GM21619 (cell line): Measurements from ENCODE around the gene IFNAR1.

Experiments
- ATAC-seq: cut with Tn5 transposase; IDR thresholded peaks from one replicate; pipeline ENCODE4 v1.9.1; 2021; ENCODE audit not compliant: unreplicated experiment

Gene IFNAR1

DNA sequence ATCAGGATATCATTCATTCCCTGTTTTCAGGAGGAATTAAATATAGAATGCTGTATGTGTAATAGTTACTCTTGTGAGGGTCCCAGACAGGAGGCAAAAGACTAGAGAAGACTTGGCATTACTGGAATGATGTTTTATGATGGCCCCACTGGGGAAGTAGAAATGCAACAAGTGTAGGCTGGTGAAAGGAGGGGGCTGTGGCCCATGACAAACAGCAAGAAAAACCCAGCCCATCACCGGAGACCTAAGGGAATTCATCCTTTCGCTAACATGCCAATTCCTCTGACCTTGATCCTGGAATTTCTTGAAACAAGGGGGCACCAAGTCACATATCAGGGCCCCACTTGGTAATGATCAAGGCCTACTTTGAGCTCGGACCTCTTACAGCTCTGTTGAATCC, 72.9 kb downstream of the IFNAR1 start:
- no peak for ATAC-seq

DNA sequence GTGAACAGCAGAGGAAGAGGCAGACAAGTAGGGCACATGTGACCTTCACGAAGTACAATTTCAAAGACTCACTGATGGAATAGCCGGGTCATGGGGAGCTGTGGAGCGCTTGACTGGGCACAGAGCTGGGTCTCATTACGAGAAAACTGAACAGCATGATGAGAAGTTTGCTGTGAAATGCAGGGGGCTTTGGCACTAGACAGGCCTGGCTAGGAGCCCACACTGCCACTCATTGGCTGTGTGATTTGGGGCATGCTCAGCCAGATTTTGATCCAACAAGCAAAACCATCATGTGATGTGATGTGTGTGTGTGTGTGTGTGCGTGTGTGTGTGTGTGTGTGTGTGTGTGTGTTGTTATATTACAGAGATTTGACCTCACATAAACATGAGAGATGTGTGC, 73.6 kb downstream of the IFNAR1 start:
- ATAC-seq: no peak

DNA sequence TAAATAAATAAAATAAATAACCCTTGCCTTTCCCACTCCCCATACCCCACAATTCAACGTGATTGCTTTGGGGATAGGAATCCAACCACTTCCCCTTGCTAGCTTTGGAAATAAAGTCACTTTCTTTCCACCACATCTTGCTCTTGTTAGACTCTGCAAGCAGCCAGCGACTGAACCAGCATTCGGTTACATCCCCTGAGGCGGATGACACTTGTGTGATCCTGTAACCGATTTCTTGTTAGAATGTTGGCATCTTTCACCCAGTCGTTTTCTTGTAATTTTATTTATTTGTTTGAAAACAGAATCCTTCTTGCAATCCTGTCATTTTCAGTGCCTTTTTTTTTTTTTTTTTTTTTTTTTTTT, 76.8 kb downstream of the IFNAR1 start:
- ATAC-seq: no peak

DNA sequence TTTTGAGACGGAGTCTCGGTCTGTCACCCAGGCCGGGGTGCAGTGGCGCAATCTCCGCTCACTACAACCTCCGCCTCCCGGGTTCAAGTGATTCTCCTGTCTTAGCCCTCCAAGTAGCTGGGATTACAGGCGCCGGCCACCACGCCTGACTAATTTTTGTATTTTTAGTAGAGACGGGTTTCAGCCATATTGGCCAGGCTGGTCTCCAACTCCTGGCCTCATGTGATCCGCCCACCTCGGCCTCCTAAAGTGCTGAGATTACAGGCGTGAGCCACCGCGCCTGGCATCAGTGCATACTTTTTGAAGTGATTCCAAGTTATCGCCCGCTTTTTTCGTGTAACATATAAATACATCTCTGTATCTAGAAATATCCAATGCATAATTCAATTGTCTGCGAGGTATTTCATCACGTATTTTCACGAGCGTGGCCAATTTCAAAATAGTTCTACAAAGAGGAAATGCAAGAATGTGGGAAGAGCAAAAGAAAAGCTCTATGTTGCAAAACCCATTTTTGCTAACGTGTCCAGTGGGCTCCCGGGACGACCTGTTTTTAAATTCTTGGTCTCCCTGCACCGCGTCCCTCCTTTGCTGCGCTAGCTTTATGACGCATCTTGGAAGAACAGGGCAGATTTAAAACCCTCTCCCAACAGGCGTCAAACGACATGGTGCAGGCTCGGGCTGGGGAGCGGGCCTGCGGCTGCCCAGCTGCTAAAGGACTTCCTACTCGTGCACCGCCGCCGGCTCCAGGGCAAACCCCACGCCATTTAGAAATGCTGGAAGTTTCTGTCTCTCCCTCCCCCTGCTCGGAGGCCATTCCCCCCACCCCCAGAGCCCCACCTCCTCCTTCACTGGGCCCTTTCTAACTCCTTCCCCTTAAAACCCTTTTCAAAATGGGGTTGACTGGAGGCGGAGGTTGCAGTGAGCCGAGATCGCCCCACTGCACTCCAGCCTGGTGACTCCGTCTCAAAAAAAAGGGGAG, 77.5 kb downstream of the IFNAR1 start:
- no peak for ATAC-seq

DNA sequence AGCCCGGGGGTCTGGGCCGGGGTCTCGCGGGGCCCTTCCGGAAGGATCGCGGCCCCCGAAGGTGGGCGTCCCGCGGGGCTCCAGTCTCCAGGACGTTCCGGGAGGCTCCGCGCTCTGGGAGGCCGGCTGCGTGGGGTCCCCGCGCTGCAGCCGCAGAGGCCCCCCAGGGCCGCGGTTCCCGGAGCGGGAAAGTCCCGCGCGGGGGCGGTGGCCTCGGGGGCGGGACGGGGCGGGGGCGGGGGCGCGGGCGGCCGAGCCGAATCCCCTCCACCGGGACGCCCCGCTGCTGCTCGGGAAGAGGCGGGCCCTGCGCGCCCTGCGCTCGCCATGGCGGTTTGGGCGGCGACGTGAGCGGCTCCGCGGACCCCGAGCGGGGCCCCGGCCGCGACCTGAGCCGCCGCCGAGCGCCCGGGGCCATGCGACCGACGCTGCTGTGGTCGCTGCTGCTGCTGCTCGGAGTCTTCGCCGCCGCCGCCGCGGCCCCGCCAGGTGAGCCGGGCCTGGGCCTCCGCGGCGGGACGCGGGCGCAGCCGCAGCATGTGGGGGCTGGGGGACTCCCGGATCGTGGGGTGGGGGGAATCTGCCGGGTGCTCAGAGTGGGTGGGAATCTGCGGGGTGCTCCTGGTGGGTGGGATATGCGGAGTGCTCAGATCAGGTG, 78.5 kb downstream of the IFNAR1 start, which contains the start of gene IFNGR2:
TSS of gene IFNGR2 (plus strand) at position 286 of the 658 bp plus-strand sequence. CDS start at position 417, 131 bp downstream.
- no peak for ATAC-seq

DNA sequence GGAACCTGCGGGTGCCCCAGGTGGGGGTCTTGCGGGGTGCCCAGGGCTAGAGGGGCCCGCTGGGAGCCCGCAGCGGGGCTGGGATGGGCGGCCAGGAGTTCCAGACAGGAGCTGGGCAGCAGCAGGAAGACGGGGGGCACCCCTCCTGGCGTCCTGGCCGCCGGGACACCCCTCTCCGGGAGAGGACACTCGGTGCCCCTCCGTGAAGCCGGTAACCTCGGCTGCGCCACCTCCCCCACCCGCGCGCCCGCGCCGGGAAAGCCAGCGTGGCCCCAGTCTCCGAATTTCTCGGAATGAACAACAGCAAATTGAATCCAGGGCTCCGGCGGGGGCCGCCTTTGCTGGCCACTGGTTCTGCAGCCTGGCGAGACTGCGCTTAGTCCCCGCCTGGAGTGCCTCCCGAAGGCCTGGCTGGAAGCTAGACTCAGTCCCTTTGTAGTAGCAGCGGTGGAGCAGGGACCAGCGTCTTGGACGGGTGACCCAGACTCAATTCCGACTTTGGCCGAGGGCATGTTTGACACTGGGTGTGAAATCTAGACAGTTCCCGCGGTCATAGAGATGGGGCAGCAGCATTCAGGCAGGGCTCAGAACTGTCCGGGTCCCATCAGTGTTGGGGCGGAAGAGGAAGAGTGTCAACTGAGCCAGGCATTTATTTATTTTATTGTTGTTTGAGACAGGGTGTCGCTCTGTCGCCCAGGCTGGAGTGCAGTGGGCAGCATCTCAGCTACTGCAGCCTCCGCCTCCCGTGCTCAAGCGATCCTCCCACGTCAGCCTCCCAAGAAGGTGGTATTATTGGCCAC, 79.2 kb downstream of the IFNAR1 start:
- no peak for ATAC-seq

DNA sequence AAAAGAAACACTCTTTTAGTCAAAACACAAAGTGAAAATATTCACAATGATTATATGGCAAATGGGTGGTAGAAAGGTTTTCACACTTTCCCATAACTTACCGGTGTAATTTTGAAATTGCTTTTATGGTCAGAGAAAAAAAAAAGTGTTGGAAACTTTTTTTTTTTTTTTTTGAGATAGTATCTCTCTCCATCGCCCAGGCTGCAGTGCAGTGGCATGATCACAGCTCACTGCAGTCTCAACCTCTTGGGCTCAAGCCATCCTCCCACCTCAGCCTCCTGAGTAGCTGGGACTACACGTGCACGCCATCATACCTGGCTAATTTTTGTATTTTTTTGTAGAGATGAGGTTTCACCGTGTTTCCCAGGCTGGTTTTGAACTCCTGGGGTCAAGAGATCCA, 81.7 kb downstream of the IFNAR1 start:
- no peak for ATAC-seq
